SK-N-SH (cell line): ENCODE results near the gene PGBD2. TPM values are rescaled to one million over a fixed set of nuclear protein-coding genes. Genes with fewer than 3 reads are reported as not detected.
"Not testable (repeated sequence)": the region's sequence is repeated elsewhere in the genome, so short reads cannot be mapped to it uniquely, and the experiment has no call there.

Source experiments
- CTCF ChIA-PET: fragments of 300-600, 350-600 bp; formaldehyde crosslinking; extraction: SDS; loops from one replicate; lab custom pipeline; 2021; lab: Yijun Ruan, JAX
- POLR2A ChIA-PET: fragments of 350-600 bp; sonication (Branson Sonifier 250); formaldehyde crosslinking; extraction: SDS; loops from one replicate; lab custom pipeline; 2020; ENCODE audit warnings: antibody characterized with exemption, inconsistent platforms; lab: Yijun Ruan, JAX
- DNase-seq: peaks from one replicate; pipeline ENCODE4 v3.0.0; 2012
- H2AFZ ChIP-seq: fragments of 200-600 bp; sonication (generic); 2 replicates; pipeline ENCODE4 v1.8.1; 2016; ENCODE audit warnings: antibody characterized with exemption, mild to moderate bottlenecking, low read depth
- H3F3A ChIP-seq: fragments of 200-600 bp; sonication (generic); replicated peaks from 2 replicates; pipeline ENCODE3; 2016; ENCODE audit warnings: antibody characterized with exemption, mild to moderate bottlenecking; ENCODE audit not compliant: insufficient read depth
- H3K27ac ChIP-seq, 2 experiments: fragments of 200-500 bp in 1 of 2; fragments of 200-600 bp in 1 of 2; sonication (Bioruptor generic) in 1 of 2; sonication (generic), shearing (Covaris generic) in 1 of 2; 2 replicates each; pipeline versions ENCODE4 v1.5.1 to v1.6.1; 2014 to 2016; ENCODE audit warnings: low read depth in 2 of 2, inconsistent platforms in 1 of 2, low read length in 1 of 2, mild to moderate bottlenecking in 1 of 2, mixed read lengths in 1 of 2
- H3K27me3 ChIP-seq: fragments of 200-600 bp; sonication (generic), shearing (Covaris generic); 2 replicates; pipeline ENCODE4 v1.6.1; 2016; ENCODE audit warnings: mixed run types; ENCODE audit not compliant: insufficient read depth
- H3K36me3 ChIP-seq, 2 experiments: fragments of 200-500 bp in 1 of 2; fragments of 200-600 bp in 1 of 2; sonication (Bioruptor generic) in 1 of 2; sonication (generic) in 1 of 2; replicated peaks in 1 of 2; 2 replicates each; pipeline versions ENCODE3 to v1.5.1; 2014 to 2016; ENCODE audit warnings: low read length in 1 of 2, mild to moderate bottlenecking in 1 of 2; ENCODE audit not compliant: insufficient read depth in 2 of 2, control insufficient read depth in 1 of 2
- H3K4me1 ChIP-seq, 2 experiments: fragments of 200-500 bp in 1 of 2; fragments of 200-600 bp in 1 of 2; sonication (Bioruptor generic) in 1 of 2; sonication (generic), shearing (Covaris generic) in 1 of 2; 2 replicates each; pipeline versions ENCODE4 v1.5.1 to v1.6.1; 2014 to 2016; ENCODE audit warnings: low read depth in 1 of 2, low read length in 1 of 2, mixed run types in 1 of 2; ENCODE audit not compliant: insufficient read depth in 2 of 2, control insufficient read depth in 1 of 2
- H3K4me2 ChIP-seq: fragments of 200-600 bp; sonication (generic), shearing (Covaris generic); 2 replicates; pipeline ENCODE4 v1.6.1; 2017; ENCODE audit warnings: mixed run types
- H3K4me3 ChIP-seq, 2 experiments: fragments of 200-500 bp in 1 of 2; fragments of 200-600 bp in 1 of 2; sonication (Bioruptor generic) in 1 of 2; sonication (generic), shearing (Covaris generic) in 1 of 2; 2 replicates each; pipeline versions ENCODE4 v1.5.1 to v1.8.1; 2014 to 2016; ENCODE audit warnings: low read depth in 2 of 2, inconsistent platforms in 1 of 2, low read length in 1 of 2, mild to moderate bottlenecking in 1 of 2, mixed read lengths in 1 of 2, moderate library complexity in 1 of 2
- H3K79me2 ChIP-seq: fragments of 200-600 bp; sonication (generic); 2 replicates; pipeline ENCODE4 v1.8.1; 2017; ENCODE audit warnings: mild to moderate bottlenecking; ENCODE audit not compliant: insufficient read depth
- H3K9ac ChIP-seq: fragments of 200-600 bp; sonication (generic); 2 replicates; pipeline ENCODE4 v1.6.1; 2017; ENCODE audit warnings: mixed run types
- H3K9me2 ChIP-seq: fragments of 200-600 bp; sonication (generic); 2 replicates; pipeline ENCODE4 v1.6.1; 2017; ENCODE audit warnings: mixed run types
- H3K9me3 ChIP-seq: fragments of 200-600 bp; sonication (generic); 2 replicates; pipeline ENCODE4 v1.6.1; 2017; ENCODE audit warnings: mixed run types, mild to moderate bottlenecking, moderate library complexity
- H4K20me1 ChIP-seq: fragments of 200-600 bp; sonication (generic); 2 replicates; pipeline ENCODE4 v1.6.1; 2017; ENCODE audit warnings: mild to moderate bottlenecking, mixed run types; ENCODE audit not compliant: insufficient read depth
- CTCF ChIP-seq: fragments of 200-600 bp; sonication (generic); IDR thresholded peaks from 2 replicates; pipeline ENCODE4 v1.6.1; 2017; ENCODE audit warnings: antibody characterized with exemption, mild to moderate bottlenecking, moderate library complexity
- FOSL2 ChIP-seq: IDR thresholded peaks from 2 replicates; pipeline ENCODE4 v1.4.0; 2012; ENCODE audit warnings: low read depth, mild to moderate bottlenecking, moderate library complexity, borderline replicate concordance
- MEF2A ChIP-seq: IDR thresholded peaks from 2 replicates; pipeline ENCODE4 v1.4.0; 2012; ENCODE audit warnings: low read depth, borderline replicate concordance
- MXI1 ChIP-seq: IDR thresholded peaks from 2 replicates; pipeline ENCODE4 v1.6.1; 2012; ENCODE audit warnings: mild to moderate bottlenecking, low read depth, low read length, improper control_type of control experiment
- NFIC ChIP-seq: IDR thresholded peaks from 2 replicates; pipeline ENCODE4 v1.4.0; 2012; ENCODE audit warnings: borderline replicate concordance
- NRF1 ChIP-seq: IDR thresholded peaks from 2 replicates; pipeline ENCODE4 v1.6.1; 2012; ENCODE audit warnings: low read depth, mild to moderate bottlenecking, low read length
- PBX3 ChIP-seq: IDR thresholded peaks from 2 replicates; pipeline ENCODE4; 2012
- WGBS: methylation state at CpG from one replicate; pipeline ENCODE4 v1.1.6; 2017; ENCODE audit warnings: low lambda C conversion rate; 5-methylcytosine and 5-hydroxymethylcytosine counted together
- polyA plus RNA-seq, 3 experiments: library from polyadenylated mRNA; depleted of rRNA; stranded (reverse); fragments of >200 nt; gene quantifications; 2 replicates each; pipeline ENCODE4 v1.2.3, GENCODE V29; 2012

The PGBD2 gene
- polyA plus RNA-seq, 1 of the 3 experiments (the other 2 are of a cell fraction) = 6.4 TPM

- Histone ChIP-seq H3K4me3 (no peak overlapping the region), H3K27ac (no peak overlapping the region), H3K27me3 (no peaks in the 10 kb centered on the region), H3K79me2 (no peaks in the 10 kb centered on the region), H3K4me1 (peaks cover 0 to 2% of the 10 kb centered on the region in 2 experiments; a peak in 2 of 4 replicates), H3K4me2 (no peak overlapping the region), H3K9ac (no peak overlapping the region), H2AFZ (no peak overlapping the region), H4K20me1 (no peaks in the 10 kb centered on the region), H3K36me3 (no peaks in the 10 kb centered on the region), H3K9me2 (no peaks in the 10 kb centered on the region), H3K9me3 (no peaks in the 10 kb centered on the region), H3F3A (no peaks in the 10 kb centered on the region)
- no peak for DNase-seq
- 22% methylated on average over 1 of the region's 1 CpG for whole genome bisulfite sequencing
- ChIA-PET POLR2A (no interaction called here), CTCF (interaction anchor here (0.7 kb wide), 1 partner anchor 16 kb away, joined by 3 read pairs; no protein-coding TSS in a partner anchor)
- no peak for TF ChIP-seq PBX3
- TF ChIP-seq CTCF = no peak
- TF ChIP-seq NFIC = no peak
- no peak for TF ChIP-seq MXI1
- no peak for TF ChIP-seq MEF2A
- TF ChIP-seq FOSL2 = no peak
- no peak for TF ChIP-seq NRF1
Measured at GRCh38 chr1:248886237-248886895, 19.7 kb upstream of the PGBD2 start.

- H3K9ac ChIP-seq, H3K79me2 ChIP-seq, H3K4me3 ChIP-seq, H3K4me1 ChIP-seq, H2AFZ ChIP-seq, H3K9me3 ChIP-seq, H4K20me1 ChIP-seq, H3F3A ChIP-seq, H3K9me2 ChIP-seq, DNase-seq, POLR2A ChIA-PET, H3K27me3 ChIP-seq, H3K27ac ChIP-seq, H3K36me3 ChIP-seq, H3K4me2 ChIP-seq: not testable (repeated sequence)
- 76% methylated on average over 10 of the region's 10 CpGs for WGBS
- CTCF ChIA-PET = interaction anchor here (1.0 kb wide), 1 partner anchor 48 kb away, joined by 3 read pairs; no protein-coding TSS in a partner anchor
Measured at GRCh38 chr1:248889914-248890243, 16.2 kb upstream of the PGBD2 start.
